Erythroblast (primary cell): ENCODE data around the gene NRDC.

Experiments
- GATA1 ChIP-seq: IDR thresholded peaks from 2 replicates; pipeline ENCODE4 v1.6.1; 2011; ENCODE audit warnings: low read depth, mild to moderate bottlenecking, control low read depth, low read length, moderate library complexity
- POLR2A ChIP-seq: IDR thresholded peaks from 2 replicates; pipeline ENCODE4 v1.6.1; 2011; ENCODE audit warnings: mild to moderate bottlenecking, low read length

GRCh38 chr1:51897699-51898031 is 19.1 kb upstream of the NRDC start:
- no peak for TF ChIP-seq POLR2A
- no peak for TF ChIP-seq GATA1
